CD4-positive, alpha-beta T cell treated with Interferon alpha-2 for 1 hour (primary cell): ENCODE data around the gene PPP1R14C.
"Not testable (repeated sequence)": the region's sequence is repeated elsewhere in the genome, so short reads cannot be mapped to it uniquely, and the experiment has no call there.

Experiments
- DNase-seq, 2 donors: peaks; one replicate each; pipeline ENCODE4 v3.0.0-alpha.2; 2020 to 2022

The PPP1R14C gene

DNA sequence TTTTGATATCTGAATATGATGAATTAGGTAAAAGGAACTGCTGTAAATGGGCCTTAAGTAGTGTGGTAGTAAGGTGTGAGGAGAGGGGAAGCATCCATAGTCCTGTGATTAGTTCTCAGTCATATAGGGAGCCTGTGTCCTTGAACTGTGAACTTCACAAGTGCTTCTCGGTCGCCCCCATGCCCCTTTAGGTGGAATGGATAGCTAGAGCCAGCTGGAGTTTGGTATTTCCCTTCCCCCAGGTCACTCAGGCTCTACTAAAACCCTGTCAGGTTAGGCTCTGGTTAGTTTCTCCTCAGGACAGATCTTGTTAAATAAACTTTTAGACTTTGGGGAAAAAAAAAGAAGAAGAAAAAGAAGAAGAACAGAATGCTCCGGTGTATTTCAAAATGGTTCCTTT, 82.0 kb downstream of the PPP1R14C start:
- DNase-seq, result no peak

DNA sequence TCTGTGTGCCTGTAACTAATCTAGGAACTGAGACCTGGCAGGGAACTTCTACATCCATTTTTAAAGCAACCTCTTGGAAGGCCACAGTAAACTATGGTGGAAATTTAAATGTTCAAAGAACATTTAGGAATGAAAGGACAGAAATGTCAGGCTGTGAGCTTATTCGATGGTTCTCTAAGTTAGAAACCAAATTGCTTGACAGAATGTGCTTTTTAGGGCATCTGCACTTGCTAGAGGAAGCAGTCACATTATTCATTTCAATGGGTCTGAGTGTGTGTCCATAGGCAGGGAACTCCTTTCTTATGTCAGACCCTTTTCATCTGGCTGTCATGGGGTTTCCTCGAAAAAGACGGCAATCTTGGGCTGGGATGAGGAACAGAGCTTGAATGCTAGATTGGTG, 84.4 kb downstream of the PPP1R14C start:
- DNase-seq, result no peak

DNA sequence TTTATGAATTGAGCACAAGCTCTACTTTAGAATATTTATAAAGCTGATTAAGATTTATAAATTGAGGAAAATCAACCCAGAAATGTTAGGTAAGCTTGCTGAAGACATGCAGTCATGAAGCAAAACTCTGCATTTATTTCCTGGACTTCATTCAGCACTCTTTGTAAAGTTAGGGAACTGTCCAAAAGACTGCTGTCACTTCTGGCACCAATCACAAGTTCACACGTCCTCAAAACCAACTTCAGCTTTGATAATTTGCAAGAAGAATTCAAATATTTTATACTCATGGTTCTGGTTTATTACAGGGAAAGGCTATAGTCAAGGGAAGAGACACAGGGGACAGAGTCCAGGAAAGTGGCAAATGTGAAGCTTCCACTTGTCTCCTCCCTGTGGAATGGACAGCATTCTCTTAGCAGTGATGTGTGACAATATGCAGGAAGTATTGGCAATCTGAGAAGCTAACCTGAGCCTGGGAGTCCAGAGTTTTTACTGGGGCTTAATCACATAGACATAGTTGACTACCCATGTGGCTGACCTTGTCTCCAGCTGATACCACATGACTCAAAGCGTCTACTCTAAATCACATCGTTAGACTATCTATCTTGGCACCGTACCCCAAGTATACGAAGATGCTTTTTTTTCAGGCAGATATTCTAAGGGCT, 85.4 kb downstream of the PPP1R14C start:
- DNase-seq, result no peak

DNA sequence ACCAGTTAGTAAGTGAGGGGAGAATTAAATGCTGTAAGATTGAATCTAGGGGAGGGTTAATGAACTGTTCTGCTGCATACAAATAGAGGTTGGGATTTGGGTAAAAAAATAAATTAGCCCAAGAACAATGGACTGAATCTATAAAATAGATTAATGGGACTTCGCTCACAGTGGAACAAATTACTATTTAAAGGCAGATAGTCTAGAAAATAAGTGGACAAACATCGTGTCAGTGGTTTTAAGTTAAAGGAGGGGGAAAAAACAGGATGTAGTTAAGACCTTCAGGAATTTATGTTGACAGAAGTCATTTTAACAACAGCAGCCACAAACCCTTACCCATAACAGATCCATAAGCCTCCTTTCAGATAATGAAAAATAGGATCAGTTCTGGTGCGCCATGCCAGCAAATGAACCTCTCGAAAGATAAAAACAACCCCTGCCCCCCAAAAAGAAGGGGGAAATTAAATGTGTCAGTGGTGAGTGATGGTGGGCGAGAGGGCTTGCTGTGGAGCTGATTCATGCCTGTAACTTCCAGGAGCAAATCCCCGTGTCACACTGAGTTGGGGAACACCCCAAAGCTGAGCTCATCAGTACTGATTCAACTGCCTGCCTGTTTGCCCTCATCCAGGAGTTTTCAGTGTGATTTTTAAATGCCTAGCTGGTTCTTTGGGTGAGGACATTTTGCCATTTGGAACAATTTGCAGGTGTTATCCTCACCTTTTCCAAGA, 86.8 kb downstream of the PPP1R14C start:
- no peak for DNase-seq

DNA sequence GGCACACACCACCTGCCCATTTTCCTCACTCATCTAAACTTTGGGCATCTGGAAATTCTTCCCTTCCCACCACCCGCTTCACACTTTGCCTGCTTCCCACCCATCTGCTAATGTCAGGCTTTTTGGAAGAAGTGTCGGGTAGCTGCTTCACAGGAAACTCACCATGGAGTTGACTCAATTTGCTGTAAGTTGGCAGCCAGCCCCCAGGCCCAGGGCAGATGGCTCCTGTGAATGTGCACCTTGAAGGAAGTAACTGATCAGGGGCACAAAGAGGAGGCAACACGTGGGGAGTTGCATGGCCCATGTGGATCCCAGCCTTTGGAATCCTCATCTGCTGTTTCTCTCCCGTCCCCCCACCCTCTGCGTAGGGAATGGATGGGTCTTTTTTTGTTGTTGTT, 87.3 kb downstream of the PPP1R14C start:
- no peak for DNase-seq

DNA sequence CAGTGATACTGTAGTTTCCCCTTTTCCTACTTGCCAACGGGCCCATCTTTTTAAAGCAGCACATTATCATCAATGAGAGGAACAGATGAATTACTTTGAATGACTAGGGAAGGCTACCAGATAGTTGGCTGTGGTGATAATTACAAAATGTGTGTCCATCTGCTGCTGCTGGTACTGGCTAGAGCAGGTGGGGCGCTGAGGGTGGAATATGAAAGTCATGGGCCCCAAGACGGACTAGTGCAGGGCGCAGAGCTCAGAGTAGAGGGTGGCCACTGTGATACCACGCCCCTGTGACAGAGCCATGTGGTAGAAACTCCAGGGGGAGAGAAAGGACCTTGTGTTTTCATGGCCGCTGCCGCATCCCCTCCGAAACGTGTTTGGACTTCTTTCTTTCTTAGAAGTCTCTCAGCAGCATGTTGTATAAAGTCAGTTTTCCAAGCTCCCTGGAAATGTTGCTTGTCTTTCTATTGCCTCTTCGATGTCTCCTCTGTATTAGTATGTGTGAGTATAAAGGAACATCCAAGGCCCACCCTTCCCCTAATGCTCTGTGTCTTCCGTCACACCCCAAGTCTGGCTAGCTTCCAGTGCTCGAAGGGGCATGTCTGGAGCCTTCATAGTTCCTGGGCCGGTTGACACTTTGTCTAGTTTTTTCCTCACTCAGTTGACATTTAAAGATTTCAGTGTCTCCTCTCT, 88.1 kb downstream of the PPP1R14C start:
- DNase-seq, result no peak

DNA sequence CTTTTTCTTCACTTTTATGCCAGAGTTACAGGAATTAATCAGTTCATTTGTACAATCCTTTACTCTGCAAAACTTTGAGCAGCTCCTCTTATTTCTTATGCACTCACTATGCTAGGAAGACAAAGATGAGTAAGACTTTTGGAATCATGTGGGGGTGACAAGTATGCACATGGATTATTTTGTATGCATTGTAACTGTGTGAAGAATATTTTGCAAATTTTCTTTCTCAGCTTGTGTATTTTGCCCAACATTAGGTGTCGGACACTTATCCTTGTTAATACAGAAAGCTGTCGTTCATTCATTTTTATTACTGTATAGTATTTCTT, 88.6 kb downstream of the PPP1R14C start:
- no peak for DNase-seq

DNA sequence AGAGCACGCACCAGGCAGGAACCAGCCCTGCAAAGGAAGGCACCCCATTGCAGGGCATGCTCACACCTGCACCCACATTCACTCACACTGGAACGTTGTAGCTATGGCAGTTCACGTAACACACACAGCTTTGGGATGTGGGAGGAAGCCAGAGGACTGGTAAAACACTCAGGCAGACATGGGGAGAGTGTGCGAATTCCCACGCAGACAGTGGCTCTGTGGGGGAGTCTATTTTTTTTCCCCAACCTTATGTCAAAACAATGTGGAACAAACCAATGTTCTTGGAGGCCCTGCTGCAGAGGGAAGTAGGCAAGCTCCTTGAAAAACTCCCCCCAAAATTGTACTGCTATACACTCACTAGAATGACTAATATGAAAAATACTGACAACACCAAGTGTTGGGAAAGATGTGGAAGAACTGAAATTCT, 91.0 kb downstream of the PPP1R14C start:
- no peak for DNase-seq

DNA sequence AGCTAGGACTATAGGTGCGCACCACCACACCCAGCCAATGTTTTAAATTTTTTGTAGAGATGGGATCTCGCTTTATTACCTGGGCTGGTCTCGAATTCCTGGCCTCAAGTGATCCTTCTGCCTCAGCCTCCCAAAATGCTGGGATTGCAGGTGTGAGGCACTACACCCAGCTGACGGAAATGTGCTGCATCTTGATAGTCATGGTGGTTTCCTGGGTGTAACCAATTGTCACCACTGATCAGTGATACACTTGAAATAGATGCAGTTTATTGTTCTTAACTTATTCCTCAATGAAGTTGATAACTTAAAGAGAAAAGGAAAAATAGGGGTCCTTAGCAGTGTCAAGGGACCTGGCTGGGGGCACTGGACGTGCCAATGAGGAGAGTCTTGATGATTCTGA, 92.4 kb downstream of the PPP1R14C start:
- DNase-seq, result peak in 1 of 2 donors; percentile 6

DNA sequence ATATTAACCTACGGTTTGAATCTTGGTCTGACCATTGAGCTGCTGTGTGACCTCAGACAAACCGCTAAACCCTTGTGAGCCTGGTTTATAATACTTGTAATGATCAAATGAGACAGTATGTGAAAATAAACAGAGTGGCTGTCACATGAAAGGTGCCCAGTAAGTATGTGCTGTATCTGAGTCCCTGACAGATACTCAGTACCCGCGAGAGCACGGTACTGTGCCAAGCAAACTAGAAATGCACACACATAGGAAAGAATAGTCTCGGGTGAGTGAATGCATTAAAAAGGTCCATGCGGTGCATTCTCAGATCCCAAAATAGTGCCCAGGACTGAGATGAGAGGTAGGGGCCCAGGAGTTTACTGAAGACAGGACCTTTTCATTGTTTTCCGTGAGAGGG, 93.3 kb downstream of the PPP1R14C start:
- DNase-seq, result no peak

DNA sequence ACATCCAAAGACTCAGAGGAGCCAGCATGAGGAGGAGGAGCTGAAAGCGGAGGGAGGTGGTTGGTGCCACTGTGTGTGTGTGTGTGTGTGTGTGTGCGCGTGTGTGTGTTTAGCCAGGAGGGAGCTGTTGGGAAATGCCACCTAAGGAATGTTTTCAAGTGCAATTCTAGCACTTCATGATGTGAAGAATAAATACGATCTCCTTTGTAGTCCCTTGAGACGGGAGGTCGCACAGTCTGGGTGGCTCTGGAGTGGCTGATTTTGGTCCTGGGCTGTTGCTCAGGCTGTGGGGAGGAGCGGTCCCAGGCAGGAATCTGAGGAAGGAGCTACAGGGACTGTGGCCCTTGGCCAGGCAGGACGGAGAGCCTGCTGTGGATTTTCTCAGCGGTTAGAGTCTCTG, 93.7 kb downstream of the PPP1R14C start:
- no peak for DNase-seq

DNA sequence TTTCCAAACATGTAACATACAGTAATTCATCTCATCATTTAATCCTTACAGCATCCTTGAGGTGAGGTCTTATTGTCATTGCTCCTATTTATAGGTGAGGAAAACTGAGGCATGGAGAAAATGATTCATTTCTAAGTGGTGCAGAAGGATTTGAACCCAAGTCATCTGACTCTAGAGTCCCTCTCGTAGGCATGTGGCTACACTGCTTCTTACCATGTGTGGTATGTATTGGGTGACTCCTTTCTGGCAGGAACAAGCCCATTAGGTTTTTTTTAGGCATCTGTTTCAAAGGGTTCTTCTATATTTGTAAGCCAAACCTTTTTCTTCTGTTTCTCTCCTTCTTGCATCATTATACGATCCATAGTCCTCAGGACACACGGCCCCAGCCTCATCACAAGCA, 94.8 kb downstream of the PPP1R14C start:
- DNase-seq, result no peak

DNA sequence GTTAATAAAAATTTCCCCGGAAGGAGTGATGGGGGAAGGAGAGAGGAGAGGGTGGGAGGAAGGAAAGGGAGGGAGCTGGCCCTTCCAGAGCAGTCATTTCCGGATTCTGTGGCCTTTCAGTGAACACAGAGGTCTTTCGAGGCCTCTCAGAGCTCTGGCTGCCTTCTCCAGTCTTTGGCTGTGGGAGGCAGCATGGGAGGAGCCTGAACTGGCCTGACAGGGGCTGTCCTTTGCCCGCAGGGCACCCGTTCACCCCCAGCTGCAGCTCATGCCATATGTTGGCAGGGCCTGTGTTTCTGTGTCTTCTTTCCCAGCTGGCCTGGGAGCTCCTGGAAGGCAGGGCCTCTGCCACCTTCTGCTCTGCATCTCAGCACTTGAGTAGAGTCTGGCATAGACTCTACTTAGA, 95.5 kb downstream of the PPP1R14C start:
- DNase-seq, result no peak

DNA sequence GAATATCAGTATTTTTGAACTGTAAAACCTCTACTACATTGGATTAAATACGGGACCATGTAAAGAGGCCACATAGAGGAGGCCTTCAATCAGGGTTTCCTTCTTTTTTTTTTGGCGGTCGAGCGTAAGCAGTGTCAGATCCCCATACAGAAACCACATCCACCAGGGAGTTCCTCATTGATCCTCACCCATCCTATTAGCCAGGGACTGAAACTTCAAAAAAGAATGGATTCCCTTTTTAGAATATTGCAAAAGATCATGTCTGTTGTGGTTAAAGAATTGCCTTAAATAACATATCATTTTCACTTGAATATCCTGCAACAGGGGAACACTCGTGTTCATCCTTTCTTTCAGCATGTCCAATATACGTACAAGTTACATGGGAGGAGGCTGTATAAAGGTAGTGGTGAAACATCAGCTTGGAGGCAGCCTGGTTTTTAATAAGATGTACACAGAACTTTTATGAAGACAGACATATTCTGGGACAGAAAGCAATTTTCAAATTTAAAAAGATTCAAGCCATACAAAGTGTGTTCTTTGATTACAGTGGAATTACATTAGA, 96.1 kb downstream of the PPP1R14C start:
- DNase-seq, result no peak

DNA sequence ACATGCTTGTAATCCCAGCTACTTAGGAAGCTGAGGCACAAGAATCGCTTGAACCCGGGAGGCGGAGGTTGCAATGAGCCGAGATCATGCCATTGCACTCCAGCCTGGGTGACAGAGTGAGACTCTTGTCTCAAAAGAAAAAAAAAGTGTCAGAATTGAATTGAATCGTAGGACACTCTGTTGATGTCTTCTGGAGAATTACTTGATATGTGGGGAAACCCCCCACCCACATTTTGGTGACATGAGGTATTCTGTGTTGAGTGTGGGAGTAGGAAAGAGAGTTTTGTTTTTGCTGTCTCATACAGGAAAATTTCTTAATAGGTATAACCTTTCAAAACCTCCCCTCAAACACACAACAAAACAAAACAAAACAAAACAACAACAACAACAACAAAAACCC, 98.9 kb downstream of the PPP1R14C start:
- not testable (repeated sequence) for DNase-seq

DNA sequence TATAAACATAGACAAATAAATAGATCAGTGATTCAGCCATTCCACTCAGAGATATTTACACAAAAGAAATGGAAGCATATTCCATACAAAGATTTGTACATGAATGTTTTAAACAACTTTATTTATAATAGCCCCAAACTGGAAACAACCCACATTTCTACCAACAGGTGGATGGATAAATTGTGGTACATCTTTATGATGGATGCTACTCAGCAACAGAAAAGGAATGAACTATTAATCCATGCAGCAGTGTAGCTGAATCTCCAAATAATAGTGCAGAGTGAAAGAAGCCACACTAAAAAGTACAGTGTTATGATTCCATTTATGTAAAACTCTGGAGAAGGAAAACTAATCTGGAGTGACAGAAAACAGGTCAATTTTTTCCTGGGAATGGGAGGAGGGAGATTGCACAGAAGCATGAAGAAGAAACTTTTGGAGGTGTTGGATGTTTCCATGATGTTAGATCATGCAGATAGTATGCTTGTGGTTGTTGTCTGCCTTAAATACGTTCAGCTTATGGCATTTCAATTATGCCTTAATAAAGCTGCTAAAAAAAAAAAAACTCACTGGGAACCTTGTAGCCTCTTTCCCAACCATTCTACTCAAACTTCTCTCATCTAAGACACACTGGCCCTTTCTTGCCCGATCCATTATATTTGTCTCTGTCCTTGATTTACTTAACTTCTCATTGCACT, 100.9 kb downstream of the PPP1R14C start:
- DNase-seq, result no peak

DNA sequence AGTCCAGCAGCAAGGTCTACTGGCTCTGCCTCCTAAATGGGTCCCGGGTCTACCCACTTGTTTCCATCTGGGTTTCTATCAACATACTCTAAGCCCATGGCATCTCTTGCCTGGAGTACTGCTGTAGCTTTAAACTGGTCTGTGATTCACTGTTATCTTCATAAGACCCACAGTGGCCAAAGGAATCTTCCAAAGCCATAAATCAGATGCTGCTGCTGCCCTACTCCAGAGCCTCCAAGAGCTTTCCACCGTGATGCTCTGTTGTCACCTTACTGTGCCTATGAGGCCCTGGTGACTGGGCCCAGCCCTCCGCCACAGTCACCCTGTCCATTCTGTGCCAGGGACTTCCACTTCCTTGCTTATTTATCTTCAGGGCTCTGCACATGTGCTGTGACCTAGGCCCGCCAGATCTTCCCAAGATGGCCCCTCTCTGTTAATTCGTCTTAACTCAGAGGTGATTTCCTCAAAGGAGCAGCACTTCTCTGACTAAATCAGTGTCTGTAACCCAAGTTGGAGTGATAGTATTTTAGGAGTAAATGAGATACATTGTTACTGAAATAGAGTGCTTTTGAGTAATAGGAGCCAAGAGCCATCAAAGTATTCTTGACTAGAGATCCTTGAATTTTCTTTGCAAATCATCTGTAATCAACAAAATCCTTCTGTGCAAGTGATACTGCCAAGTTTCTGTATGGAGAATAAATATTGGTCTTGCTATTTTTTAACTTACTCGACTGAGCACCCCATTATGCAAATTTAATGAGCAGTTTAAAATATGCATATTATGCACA, 102.5 kb downstream of the PPP1R14C start:
- DNase-seq, result no peak

DNA sequence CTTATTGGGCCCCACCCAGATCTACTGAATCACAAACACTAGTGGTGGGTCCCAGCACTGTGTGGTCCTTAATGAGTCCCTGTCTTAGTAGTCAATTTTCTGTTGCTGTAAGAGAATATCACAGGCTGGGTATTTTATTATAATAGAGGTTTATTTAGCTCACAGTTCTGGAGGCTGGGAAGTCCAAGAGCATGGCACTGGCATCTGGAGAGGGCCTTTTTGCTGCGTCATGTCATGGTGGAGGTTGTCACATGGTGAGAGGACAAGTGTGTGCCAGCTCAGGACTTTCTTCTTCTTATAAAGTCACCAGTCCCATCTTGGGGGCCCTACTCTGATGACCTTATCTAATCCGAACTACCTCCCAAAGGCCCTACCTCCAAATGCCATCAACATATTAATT, 105.0 kb downstream of the PPP1R14C start:
- DNase-seq, result no peak

DNA sequence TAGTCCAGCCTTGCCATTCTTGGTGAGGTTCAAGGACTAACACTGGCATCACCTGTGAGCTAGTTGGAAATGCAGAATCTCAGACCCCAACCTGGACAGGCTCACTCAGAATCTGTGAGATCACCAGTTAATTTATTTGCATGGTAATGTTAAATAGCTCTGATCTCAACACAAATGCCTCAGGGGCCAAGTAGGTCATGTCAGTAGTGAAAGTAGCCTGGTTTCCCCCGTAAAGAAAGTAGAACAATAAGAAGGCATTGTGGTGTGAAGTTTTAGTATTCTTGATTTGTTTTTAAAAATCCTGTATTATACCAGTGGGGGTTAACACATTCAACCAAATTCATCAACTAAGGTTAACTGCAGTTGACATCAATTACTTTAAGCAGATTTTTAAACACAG, 105.5 kb downstream of the PPP1R14C start:
- DNase-seq, result no peak

DNA sequence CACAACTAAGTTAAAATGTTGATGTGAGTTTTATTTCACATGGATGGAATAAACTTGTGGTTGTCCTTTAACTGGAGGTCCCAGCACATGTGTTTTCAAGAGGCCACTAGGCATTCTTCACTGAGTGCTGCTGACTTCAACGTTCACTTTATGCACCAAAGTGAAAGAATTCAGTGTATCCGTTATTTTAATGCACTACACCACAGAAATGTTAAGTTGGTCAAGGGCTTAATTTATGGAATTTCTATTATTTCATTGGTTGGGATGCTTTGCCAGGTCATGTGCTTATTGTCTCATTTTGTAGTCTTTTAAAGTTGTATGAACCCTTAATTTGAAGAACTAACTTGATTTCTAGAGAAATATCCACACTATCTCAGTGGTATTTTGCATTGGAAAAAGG, 106.4 kb downstream of the PPP1R14C start:
- DNase-seq, result no peak

DNA sequence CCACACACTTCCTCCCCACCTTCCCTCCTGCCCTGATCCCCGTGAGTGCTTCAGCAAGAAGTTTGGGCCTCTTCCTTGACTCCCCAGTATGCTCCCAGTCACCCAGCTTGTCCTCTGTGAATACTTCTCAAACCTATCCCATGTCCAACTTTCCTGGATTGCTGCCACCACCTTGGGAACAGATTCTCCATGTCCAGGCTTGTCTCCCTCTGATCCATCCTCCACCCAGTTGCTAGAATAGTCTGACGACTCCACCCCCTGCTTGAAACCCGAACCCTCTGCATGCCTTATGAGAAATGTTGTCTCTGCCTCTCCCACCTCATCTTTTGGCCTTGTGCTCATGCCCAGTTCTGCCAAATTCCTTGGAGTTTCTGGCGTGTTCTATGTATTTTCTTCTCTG, 108.0 kb downstream of the PPP1R14C start:
- DNase-seq, result no peak

DNA sequence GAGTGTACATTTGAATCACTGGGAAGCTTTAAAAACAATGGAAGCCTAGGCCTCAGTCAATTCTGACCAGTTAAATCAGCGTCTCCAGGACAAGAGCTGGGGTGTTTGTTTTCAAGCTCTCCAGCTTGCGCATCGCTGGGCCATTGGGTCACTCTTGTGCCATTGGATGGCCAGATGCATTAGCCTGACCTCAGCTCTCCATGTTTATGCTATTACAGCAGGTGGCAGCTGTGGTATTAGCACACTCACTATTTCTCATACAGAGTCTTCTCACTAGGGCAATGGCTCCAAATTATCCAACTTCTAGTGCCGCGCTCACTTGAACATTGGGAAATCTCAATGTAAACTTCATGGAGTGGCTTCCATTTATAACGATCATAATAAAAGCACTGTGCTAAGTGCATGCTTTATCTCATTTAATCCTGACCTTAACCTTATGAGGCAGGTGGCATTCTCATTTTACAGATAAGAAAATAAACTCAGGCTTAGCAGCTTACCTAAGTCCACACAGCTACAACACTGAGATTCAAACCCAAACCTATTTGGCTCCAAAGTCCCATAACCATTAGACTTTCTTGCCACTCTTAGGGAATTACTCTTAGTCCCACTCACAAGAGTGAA, 108.8 kb downstream of the PPP1R14C start:
- DNase-seq, result no peak
